Measurements from ENCODE around the gene TBC1D13.
"Not testable (repeated sequence)": the region's sequence is repeated elsewhere in the genome, so short reads cannot be mapped to it uniquely, and the experiment has no call there.

Gene TBC1D13

DNA sequence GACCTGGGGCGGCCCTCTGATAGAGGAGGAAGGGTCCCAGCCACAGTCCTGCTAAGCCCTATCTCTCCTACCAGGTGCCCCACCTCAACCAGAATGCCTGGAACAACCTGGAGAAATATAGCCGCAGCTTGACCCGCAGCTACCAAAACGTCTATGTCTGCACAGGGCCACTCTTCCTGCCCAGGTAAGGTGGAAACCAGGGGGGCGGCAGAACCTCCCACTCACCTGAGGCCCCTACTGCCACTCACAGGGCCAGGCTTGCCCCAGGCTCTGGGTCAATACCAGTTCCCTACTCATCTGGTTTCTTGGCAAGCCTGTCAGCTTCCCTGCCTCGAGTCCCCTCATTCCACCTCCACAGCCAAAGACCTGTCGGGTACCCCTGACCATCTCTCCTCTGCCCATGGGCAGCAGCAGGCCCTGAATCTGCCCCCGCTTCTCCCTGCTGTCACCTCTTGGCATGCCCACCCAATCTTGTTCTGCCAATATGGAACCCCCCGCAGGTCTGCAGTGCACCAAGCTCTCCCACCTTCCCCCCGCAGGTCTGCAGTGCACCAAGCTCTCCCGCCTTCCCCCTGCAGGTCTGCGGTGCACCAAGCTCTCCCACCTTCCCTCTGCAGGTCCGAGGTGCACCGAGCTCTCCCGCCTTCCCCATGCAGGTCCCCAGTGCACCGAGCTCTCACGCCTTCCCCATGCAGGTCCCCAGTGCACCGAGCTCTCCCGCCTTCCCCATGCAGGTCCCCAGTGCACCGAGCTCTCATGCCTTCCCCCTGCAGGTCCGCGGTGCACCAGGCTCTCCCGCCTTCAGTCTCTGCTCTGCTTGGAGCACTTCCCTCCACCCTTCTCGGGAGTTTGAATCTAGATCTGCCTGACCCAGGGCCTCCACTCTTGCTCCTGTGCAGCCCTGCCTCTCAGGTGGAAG is 33.9 kb downstream of the TBC1D13 start:
- DNase-seq (ENCODE audit: low spot score) = no peak

DNA sequence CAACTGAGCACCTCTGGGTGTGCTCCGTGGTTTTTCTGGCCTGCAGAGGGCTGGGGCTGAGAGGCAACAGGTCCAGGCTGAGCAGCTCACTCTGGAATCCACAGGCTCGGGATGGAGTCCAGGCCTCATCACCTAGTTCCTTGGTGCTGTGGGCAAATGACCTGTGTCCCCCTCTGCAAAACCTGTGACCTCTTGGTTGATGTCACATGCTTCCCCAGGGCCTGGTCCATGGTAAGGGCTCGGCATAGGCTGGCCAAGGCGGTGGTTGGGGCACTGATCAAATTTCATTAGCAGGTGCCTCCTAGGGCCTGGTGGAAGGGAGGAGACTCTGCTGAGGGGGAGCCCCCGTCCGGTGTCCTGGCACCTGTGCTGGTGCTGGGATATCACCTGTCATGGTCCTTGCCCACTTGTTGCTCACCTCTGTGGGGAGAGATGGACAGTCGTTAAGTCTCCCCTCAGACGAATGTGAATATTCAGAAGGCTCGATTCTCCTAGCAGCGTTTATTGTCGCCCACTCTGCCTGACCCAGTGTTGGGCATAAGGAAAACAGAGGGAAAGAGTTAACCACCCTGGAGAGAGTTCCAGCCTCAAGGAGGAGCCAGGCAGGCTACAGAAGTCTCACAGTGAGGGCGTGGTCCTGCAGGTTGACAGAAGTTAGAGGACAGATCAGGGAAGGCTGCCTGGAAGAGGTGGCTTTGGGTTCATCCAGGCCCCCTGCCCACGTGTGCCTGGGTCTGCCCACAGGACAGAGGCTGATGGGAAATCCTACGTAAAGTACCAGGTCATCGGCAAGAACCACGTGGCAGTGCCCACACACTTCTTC is 34.7 kb downstream of the TBC1D13 start:
- DNase-seq (ENCODE audit: low spot score) = no peak

DNA sequence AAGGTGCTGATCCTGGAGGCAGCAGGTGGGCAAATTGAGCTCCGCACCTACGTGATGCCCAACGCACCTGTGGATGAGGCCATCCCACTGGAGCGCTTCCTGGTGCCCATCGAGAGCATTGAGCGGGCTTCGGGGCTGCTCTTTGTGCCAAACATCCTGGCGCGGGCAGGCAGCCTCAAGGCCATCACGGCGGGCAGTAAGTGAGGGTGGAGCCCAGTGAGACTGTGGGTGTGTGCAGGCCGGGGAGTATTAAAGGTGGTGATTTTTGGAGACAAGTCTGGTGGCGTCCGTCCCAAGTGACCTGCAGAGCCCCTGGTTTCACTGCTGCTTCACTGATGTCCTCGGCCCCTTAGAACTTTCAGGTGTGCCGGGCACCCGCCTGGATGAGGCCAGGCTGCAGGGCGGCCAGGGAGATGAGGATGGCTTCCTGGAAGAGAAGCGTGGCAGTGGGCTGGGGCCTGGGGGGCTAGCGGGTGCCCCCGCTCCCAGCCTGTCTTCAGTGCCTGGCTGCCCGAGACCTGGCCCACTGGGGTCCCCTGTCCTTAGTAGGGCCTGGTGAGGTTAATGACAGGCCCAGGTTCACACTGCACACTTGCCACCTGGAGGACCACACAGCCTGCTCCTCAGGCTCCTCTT is 35.5 kb downstream of the TBC1D13 start:
- DNase-seq (ENCODE audit: low spot score) = no peak

DNA sequence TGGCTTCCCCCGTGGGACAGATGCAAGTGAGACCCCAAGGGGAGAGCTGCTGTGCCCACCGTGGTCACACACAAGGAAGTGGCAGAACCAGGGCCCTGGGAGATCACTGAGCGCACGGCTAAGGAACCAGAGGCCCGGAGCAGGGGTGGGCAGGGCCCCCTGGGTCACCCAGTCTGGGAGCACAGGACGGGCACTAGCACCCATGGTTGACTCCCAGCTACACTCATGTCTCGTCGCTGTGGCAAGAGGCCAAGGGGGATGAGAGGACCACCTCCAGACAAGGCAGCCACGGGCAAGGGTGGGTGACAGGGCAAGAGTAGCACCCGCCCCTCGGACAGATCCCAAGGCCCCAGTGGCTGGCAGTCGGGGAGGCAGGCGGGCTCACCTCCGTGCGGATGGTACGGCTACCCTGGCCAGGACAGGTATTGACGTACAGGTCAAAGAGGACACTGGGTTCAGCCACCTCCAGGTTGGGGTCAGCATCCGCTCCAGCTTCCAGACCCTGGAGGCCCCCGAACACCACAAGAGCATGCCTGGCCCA is 36.4 kb downstream of the TBC1D13 start:
- DNase-seq (ENCODE audit: low spot score) = peak; percentile 9

DNA sequence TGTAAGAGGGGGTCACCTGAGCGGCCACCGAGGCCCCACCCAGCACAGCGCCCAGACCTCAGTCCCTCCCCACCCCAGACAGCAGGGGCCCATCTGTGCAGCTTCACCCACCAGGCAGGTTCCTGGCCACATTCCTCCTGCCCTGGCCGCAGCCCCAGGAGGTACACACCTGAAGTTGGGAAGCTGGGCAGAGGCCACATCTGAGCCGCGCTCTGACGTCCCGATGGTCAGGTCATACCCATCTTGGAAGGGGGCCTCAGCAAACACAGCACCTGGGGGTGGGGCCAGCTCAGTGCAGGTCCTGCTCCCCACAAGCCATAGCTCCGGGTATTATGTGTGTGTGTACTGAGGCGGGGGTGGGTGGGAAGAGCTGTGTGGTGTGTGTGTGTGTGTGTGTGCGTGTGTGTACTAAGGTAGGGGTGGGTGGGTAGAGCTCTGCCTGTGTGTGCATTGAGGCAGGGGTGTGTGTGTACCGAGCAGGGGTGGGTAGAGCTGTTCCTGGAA is 36.9 kb downstream of the TBC1D13 start:
- peak; percentile 20 for DNase-seq (ENCODE audit: low spot score)

DNA sequence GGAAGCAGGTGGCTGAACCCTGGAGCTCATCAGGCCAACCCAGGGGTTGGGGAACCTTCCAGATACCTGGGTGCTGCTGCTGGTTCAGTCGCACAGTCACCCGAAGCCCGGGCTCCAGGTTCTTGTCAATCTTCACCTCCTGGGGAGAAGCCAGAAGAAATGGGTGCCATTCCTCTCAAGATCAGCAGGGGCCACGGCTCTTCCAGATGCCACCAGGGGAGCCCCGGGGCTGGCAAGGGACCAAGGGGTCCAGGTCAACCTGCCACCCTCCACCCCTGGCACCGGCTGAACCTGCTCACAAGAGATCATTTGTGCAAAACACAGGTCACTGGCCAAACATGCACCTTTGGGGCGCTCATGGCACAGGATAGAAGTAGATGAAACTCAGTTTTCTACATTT is 37.9 kb downstream of the TBC1D13 start:
- peak; percentile 17 for DNase-seq (ENCODE audit: low spot score)

DNA sequence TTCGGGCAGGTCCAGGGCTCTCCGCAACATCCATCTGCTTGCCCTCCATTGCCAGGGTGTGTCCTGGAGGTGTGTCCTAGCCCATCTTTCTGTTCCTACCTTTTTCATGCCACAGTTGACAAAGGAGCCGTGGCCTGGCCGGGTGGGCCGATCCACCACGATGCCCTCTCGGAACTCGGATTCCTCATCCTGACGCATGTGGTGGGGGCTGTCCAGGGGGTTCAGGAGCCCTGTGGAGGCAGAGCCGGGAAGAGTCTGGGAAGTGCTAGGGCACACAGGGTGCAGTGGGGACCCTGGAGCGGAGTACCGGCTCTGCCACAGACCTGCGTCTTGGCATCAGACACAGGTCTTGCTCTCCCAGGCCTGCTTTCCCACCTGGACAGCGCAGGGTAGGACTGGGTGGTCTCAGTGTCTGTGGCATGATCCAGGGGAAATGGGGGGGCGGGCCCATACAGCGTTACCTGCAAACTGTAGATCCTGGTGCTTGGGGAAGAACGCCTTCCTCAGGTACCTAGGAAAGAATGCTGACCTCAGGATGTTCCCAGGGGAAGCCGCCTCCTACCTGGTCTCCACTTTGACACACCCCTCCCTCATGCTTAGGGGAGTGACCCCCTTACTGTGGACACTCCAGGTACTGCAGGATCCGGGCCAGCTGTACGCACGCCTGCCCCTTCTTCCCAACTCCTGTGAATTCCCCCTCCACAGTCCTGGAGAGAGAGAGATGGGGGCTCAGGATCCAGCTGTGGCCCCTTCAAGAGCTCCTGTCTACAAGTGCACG is 39.1 kb downstream of the TBC1D13 start:
- peak; percentile 6 for DNase-seq (ENCODE audit: low spot score)

DNA sequence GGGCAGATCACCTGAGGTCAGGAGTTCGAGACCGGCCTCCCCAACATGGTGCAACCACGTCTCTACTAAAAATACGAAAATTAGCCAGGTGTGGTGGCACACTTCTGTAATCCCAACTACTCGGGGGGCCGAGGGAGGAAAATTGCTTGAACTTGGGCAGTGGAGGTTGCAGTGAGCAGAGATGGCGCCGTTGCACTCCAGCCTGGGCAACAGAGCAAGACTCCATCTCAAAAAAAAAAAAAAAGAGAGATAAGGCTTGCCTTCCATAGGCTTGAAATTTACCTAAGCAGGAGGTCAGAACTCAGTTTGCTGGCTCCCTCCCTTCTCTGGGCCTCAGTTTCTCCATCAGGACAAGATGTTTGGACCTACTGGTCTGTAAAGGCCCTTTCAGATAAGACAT is 41.2 kb downstream of the TBC1D13 start:
- no peak for DNase-seq (ENCODE audit: low spot score)

DNA sequence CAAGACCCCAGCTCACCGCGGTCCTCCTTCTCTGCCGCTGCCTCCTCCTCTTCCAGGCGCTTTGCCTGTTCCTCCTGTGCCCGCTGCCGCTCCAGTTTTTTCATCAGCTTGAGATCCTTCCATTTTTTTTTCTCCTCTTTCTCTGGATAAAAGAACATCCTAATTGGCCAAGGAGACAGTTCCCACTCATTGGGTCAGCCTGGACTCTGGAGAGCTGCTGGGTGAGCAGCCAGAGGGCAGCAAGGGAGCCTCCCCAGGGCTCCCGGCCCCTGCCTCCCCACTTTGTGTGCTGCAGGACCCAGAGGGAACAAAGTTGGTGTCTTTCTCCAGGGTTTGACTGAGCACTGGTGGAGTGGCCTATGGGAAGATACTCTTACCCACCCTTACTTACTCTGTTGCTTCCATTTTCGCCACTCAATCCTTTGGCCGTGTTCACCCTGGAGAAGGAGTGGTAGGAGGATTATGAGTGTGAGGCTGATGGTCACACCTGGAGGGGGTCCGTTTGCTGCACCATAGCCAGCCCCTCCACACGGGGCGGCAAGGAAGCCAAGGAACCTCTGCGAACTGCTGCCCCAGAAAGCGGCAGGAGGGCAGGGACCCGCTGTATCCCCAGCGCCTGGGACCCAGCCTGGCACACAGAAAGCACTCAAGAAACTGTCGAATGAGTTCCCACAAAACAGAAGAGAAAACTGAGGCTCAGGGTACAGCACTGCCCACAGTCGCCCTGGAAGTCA is 41.8 kb downstream of the TBC1D13 start:
- DNase-seq (ENCODE audit: low spot score) = peak; percentile 31

DNA sequence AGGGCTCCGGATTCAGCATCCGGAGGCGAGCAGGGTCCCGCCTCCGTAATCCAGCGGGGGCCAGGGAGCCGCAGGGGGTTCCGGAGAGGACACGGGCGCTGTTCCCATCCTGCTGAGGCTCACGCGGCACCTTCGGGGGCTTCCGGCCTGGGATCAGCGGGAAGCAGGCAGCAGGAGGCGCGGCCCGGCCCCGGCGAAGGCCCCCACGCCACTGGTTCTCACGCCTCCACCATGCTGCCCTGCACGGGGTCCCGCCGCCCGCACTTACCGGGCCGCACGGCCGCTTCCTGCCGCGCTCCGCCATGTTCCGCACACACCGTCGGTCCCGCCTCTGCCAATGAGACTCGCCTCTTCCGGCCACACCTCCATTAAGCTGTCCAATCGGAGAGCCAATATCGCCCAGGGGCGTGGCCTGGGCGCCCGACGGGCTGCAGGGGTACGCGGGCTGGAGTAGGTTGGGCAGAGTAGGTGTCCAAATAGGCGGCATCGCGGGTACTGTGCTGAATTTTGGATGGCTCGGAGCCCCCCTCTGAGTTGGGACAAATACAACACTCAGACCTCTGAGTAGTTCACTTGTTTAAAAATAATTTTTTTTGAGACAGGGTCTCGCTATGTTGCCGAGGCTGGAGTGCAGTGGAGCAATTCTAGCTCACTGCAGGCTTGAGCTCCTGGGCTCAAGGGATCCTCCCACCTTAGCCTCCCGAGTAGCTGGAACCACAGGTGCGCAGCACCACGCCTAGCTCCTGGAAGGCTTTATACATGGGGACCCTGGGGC is 42.6 kb downstream of the TBC1D13 start, which contains the start of gene SPOUT1:
Gene SPOUT1, minus strand, starts transcription at position 318 of the 775 bp plus-strand sequence. Its CDS starts 14 bp downstream, at position 304.
- peak; percentile 98 for DNase-seq (ENCODE audit: low spot score)

DNA sequence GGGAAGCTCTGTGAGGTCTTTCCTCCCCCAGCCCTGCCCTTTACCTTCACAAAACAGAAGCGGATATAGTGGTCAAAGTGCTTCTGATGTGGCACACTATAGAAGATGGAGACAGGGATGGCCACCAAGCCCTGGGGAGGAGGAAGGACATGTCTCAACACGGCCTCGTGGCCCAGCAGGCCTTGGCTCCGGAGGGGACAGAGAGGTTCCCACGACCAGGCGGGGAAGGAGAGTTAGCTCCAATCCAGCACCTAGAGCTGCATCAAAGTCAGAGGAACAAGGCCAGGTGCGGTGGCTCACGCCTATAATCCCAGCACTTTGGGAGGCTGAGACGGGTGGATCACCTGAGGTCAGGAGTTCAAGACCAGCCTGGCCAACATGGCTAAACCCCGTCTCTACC is 46.6 kb downstream of the TBC1D13 start:
- DNase-seq (ENCODE audit: low spot score) = no peak

DNA sequence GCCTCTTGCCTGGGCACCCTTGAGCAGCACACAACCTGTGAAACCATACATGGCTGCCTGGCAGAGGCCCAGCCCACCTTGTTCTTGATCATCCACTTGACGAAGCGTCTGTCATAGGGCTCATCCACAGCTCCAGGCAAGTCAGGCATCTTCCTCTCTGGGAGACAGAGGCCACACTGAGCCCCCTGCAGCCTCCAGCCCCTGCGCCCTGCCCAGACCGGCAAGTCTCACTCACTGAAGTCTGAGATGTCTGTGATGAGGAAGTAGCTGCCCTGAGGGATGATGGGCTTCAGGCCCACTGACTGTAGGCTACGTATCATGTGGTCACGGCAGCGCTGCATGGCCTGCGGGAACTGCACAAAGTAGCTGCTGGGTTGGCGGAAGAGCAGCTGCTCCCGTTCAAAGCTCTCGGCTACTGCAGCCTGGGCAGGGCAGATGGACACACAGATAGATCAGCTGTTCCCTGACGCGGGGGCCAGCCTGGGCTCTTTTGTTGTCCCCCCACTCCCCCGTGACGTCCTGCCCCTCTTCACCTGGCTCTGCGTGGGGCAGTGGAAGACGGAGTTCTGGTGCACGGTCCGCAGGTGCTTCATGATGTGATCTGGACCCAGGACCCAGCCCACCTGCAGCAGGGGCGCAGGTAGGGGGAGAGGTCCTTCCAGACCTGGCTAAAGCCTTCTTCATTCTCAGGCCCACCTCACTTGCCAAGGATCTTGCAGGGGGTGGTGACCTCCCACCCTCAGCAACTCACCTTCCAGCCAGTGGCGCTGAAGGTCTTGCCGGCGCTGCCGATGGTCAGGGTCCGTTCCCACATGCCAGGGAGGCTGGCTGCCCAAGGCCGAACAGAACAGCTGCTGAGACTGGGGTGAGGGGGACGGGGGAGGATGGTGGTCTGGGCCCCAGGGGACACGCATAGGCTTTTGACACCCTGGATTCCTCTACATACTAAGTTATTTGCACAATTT is 48.5 kb downstream of the TBC1D13 start:
- peak; percentile 14 for DNase-seq (ENCODE audit: low spot score)

DNA sequence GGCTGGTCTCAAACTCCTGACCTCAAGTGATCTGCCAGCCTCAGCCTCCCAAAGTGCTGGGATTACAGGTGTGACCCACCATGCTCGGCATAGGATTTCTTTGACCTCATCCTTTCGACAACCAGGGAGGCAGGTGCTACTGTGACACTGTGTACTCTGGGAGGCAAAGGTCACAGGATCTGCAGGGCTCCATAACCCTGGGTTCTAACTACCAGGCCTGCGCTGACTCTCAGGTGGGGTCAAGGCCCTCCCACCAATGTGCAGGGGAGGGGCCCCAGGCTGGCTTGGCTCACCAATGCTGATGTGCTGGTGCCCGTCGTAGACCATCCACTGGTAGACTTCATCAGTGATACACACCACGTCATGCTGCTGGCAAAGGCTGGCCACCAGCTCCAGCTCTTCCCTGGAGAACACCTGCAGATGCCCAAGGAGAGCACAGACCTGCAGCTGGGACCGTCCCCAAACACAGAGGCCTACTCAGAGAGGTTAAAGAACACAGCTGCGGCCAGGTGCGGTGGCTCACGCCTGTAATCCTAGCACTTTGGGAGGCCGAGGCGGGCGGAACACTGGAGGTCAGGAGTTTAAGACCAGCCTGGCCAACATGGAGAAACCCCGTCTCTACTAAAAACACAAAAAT is 49.6 kb downstream of the TBC1D13 start:
- peak; percentile 7 for DNase-seq (ENCODE audit: low spot score)

DNA sequence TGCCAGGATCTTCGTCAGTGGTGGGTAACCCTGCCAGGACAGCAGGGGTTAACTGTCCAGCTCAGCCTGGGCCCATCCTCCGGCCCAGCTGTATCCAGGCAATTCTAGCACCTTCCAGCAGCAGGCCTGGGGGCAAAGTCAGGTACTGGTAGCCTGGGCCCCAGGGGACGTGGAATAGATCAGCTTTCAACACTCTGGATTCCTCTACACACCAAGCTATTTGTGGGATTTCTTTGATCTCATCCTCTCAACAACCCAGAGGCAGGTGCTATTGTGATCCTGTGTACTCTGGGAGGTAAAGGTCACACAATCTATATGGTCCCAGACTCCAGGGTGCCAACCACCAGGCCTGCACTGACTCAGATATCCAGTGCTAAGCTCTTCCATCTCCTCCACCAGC is 51.3 kb downstream of the TBC1D13 start:
- peak; percentile 24 for DNase-seq (ENCODE audit: low spot score)

DNA sequence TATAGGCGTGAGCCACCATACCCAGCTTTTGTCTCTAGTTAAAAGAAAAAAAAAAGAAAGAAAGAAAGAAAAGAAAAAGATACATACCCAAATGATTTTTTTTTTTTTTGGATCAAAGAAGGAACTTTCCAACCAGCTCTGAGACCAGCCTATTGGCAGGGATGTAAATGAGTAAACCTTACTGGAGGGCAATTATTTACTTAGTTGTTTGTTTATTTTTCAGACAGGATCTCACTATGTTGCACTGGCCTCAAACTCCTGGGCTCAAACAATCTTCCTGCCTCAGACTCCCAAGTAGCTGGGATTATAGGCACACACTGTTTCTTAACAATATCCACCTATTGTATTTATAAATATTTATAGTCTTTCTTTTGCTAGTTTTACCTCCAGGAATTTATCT is 53.5 kb downstream of the TBC1D13 start:
- DNase-seq (ENCODE audit: low spot score) = no peak

DNA sequence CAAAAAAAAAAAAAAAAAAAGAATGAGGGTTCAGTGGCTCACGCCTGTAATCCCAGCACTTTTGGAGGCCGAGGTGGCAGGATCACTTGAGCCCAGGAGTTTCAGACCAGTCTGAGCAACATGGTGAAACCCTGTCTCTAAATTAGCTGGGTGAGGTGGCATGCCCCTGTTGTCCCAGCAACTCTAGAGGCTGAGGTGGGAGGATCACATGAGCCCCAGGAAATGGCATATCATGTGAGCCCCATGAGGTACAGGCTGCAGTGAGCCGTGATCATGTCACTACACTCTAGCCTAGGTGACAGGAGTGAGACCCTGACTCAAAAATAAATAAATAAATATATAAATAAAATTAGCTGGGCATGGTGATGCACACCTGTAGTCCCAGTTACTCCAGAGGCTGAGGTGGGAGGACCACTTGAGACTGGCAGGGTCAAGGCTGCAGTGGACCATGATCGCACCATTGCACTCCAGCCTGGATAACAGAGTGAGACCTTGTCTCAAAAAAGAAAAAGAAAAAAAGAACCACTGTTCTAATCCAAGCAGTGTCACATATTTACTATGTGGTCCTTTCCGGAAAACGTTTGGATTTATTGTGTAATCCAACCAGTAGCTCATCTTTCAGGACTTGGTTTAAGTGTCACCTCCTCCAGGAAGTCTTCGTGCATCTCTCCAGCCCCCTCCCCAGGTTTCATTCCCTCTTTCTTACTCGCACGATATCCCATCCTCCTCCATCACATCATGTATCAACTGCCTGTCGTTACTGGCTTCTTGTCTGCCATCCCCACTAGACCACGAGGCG is 54.8 kb downstream of the TBC1D13 start:
- DNase-seq (ENCODE audit: low spot score) = no peak

DNA sequence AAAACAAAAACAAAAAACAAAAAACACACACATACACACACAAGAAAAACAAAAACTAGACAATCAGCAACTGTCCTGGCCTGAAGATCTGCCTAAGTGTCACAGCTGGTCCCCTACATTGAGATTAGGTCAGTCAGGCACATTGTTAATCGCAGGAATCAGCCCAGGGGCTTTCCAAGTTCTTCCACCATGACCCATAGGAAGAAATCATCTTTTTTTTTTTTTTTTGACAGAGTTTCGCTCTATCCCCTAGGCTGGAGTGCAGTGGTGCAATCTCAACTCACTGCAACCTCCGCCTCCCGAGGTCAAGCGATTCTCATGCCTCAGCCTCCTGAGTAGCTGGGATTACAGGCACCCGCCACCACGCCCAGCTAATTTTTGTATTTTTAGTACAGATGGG is 56.1 kb downstream of the TBC1D13 start:
- not testable (repeated sequence) for DNase-seq (ENCODE audit: low spot score)
